Osteoblast (primary cell): ENCODE data around the gene TARBP2. TPM values are rescaled to one million over a fixed set of nuclear protein-coding genes. Genes with fewer than 3 reads are reported as not detected.

Source experiments
- DNase-seq: peaks from one replicate; pipeline ENCODE4 v3.0.0; 2011; ENCODE audit warnings: low spot score, mixed read lengths; ENCODE audit not compliant: insufficient read length; ENCODE audit errors: missing footprints
- H2AFZ ChIP-seq: 2 replicates; pipeline ENCODE4 v1.6.0; 2011; ENCODE audit warnings: mild to moderate bottlenecking, low read length
- H3K27ac ChIP-seq: 2 replicates; pipeline ENCODE4 v1.5.1; 2011; ENCODE audit warnings: mild to moderate bottlenecking, low read depth, low read length, moderate library complexity
- H3K27me3 ChIP-seq: 2 replicates; pipeline ENCODE4 v1.6.0; 2012; ENCODE audit warnings: mild to moderate bottlenecking, control low read depth, inconsistent platforms, low read length, moderate library complexity; ENCODE audit not compliant: insufficient read depth
- H3K36me3 ChIP-seq: 2 replicates; pipeline ENCODE4 v1.5.1; 2011; ENCODE audit warnings: mild to moderate bottlenecking, low read length, control low read depth, moderate library complexity; ENCODE audit not compliant: insufficient read depth
- H3K4me1 ChIP-seq: 2 replicates; pipeline ENCODE4 v1.5.1; 2011; ENCODE audit warnings: mild to moderate bottlenecking, low read length, control low read depth, moderate library complexity; ENCODE audit not compliant: insufficient read depth
- H3K4me2 ChIP-seq: 2 replicates; pipeline ENCODE4 v1.6.0; 2011; ENCODE audit warnings: mild to moderate bottlenecking, low read length; ENCODE audit not compliant: insufficient read depth
- H3K4me3 ChIP-seq: fragments of 200-600 bp; sonication (generic); 3 replicates; pipeline ENCODE4 v1.5.1; 2012; ENCODE audit warnings: mild to moderate bottlenecking, low read length, inconsistent platforms; ENCODE audit not compliant: insufficient read depth
- H3K79me2 ChIP-seq: 2 replicates; pipeline ENCODE4 v1.6.0; 2012; ENCODE audit warnings: mild to moderate bottlenecking, low read length, control low read depth, inconsistent platforms; ENCODE audit not compliant: insufficient read depth
- H3K9me3 ChIP-seq: 2 replicates; pipeline ENCODE4 v1.5.1; 2011; ENCODE audit warnings: low read depth, low read length, control low read depth
- H4K20me1 ChIP-seq: 2 replicates; pipeline ENCODE4 v1.6.0; 2012; ENCODE audit warnings: mild to moderate bottlenecking, low read length, control low read depth; ENCODE audit not compliant: insufficient read depth
- total RNA-seq: library from RNA; depleted of rRNA; stranded (reverse); fragments of >200 nt; gene quantifications from 2 replicates; pipeline ENCODE4 v1.2.3, GENCODE V29; 2012
- TF ChIP-seq, protein P1 (sequence below): IDR thresholded peaks from 2 replicates; pipeline ENCODE4 v1.5.1; 2011; ENCODE audit warnings: mild to moderate bottlenecking, low read depth, low read length, moderate library complexity; ENCODE audit errors: extremely low read depth

TARBP2 gene
- total RNA-seq, 1 donor = 35.5 TPM

- Histone ChIP-seq H4K20me1 (no peaks in the 10 kb centered on the region), H2AFZ (no peak overlapping the region), H3K36me3 (peaks cover 81% of the 10 kb centered on the region), H3K27ac (no peak overlapping the region), H3K4me2 (no peak overlapping the region), H3K79me2 (no peaks in the 10 kb centered on the region), H3K9me3 (no peaks in the 10 kb centered on the region), H3K27me3 (no peaks in the 10 kb centered on the region), H3K4me3 (no peak overlapping the region), H3K4me1 (no peaks in the 10 kb centered on the region)
- TF ChIP-seq, protein P1, sequence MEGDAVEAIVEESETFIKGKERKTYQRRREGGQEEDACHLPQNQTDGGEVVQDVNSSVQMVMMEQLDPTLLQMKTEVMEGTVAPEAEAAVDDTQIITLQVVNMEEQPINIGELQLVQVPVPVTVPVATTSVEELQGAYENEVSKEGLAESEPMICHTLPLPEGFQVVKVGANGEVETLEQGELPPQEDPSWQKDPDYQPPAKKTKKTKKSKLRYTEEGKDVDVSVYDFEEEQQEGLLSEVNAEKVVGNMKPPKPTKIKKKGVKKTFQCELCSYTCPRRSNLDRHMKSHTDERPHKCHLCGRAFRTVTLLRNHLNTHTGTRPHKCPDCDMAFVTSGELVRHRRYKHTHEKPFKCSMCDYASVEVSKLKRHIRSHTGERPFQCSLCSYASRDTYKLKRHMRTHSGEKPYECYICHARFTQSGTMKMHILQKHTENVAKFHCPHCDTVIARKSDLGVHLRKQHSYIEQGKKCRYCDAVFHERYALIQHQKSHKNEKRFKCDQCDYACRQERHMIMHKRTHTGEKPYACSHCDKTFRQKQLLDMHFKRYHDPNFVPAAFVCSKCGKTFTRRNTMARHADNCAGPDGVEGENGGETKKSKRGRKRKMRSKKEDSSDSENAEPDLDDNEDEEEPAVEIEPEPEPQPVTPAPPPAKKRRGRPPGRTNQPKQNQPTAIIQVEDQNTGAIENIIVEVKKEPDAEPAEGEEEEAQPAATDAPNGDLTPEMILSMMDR = no peak
- DNase-seq = no peak
Measured at GRCh38 chr12:53516758-53517455, 15.8 kb downstream of the TARBP2 start.

GRCh38 chr12:53518381-53518780 is 17.3 kb downstream of the TARBP2 start:
- H3K4me1 ChIP-seq = no peaks in the 10 kb centered on the region
- H3K9me3 ChIP-seq = no peaks in the 10 kb centered on the region
- no peaks in the 10 kb centered on the region for H3K79me2 ChIP-seq
- no peaks in the 10 kb centered on the region for H3K27me3 ChIP-seq
- no peak overlapping the region for H3K27ac ChIP-seq
- no peak overlapping the region for H3K4me2 ChIP-seq
- TF ChIP-seq, protein P1 = no peak
- H2AFZ ChIP-seq = no peak overlapping the region
- peaks cover 81% of the 10 kb centered on the region for H3K36me3 ChIP-seq
- no peaks in the 10 kb centered on the region for H4K20me1 ChIP-seq
- peak; percentile 22 for DNase-seq
- H3K4me3 ChIP-seq = no peak overlapping the region

GRCh38 chr12:53523131-53523530 is 22.0 kb downstream of the TARBP2 start:
- H3K4me3 ChIP-seq = no peak overlapping the region
- H3K9me3 ChIP-seq = no peaks in the 10 kb centered on the region
- H3K4me1 ChIP-seq = no peaks in the 10 kb centered on the region
- H3K36me3 ChIP-seq = peaks cover 65% of the 10 kb centered on the region
- TF ChIP-seq, protein P1 = no peak
- no peaks in the 10 kb centered on the region for H3K79me2 ChIP-seq
- H3K27ac ChIP-seq = no peak overlapping the region
- no peak for DNase-seq
- no peaks in the 10 kb centered on the region for H3K27me3 ChIP-seq
- H4K20me1 ChIP-seq = no peaks in the 10 kb centered on the region
- no peak overlapping the region for H3K4me2 ChIP-seq
- no peak overlapping the region for H2AFZ ChIP-seq

- no peaks in the 10 kb centered on the region for H4K20me1 ChIP-seq
- TF ChIP-seq, protein P1 = no peak
- peaks cover 60% of the 10 kb centered on the region for H3K36me3 ChIP-seq
- no peak overlapping the region for H3K4me3 ChIP-seq
- no peaks in the 10 kb centered on the region for H3K4me1 ChIP-seq
- H2AFZ ChIP-seq = no peak overlapping the region
- no peak for DNase-seq
- H3K9me3 ChIP-seq = no peaks in the 10 kb centered on the region
- no peak overlapping the region for H3K27ac ChIP-seq
- no peaks in the 10 kb centered on the region for H3K27me3 ChIP-seq
- no peak overlapping the region for H3K4me2 ChIP-seq
- H3K79me2 ChIP-seq = no peaks in the 10 kb centered on the region
Measured at GRCh38 chr12:53524476-53524875, 23.4 kb downstream of the TARBP2 start.
